Fibroblast of skin of left biceps (primary cell): Measurements from ENCODE around the gene CBR3.
A peak's percentile ranks its signal among the peaks of the same experiment; 100 is the strongest.
"Not testable (repeated sequence)": the region's sequence is repeated elsewhere in the genome, so short reads cannot be mapped to it uniquely, and the experiment has no call there.

Experiments
- DNase-seq, 2 experiments: peaks; one replicate each; pipeline ENCODE4 v3.0.0-alpha.2; 2013; ENCODE audit warnings: low read depth in 2 of 2

Gene CBR3

GRCh38 chr21:36134803-36135390 is at the start of gene CBR3:
TSS of gene CBR3 (plus strand) at chr21:36135079. CDS start at chr21:36135193, 114 bp downstream.
- DNase-seq: no peak

DNA sequence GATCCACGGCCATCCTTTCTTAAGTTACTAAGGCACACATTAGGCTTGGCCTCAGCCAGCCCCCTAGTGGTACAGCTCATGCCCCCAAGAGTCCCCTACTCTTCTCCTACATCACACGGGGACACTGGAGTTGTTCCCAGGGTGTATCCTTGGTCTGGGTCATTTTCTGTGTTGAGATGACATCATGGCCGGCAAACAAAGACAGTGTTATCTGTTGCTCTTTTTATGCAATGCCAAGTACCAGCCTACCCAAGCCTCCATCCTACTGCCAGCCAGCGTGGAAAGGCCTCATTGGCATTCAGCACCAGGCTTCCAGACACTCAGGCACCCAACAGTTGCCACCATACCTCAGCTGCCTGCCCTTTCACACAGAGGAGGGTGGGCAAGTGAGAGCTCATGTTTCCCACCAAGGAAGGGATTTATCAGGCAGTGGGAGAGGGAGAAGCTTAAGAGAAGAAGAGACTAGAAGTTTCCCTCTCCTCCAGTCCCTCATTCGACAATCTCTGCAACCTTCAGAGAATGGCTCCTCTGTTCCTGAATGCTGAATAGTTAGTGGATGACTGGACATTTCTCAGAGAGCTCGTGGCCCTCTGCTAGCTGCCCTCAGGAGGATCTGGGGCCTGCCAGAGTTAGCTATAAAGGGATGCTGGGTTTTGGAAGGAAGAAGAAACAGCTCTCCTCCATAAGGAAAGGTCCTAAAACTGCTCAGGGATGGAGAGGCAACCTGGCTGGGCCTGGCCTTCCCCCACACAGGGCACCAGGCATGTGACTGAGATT is 47.3 kb upstream of the CBR3 start:
- no peak for DNase-seq

- DNase-seq: no peak
These were observed 44.9 kb upstream of the CBR3 start for GRCh38 chr21:36089946-36090345.

- no peak for DNase-seq
These were observed 42.2 kb upstream of the CBR3 start for GRCh38 chr21:36092681-36093080.

DNA sequence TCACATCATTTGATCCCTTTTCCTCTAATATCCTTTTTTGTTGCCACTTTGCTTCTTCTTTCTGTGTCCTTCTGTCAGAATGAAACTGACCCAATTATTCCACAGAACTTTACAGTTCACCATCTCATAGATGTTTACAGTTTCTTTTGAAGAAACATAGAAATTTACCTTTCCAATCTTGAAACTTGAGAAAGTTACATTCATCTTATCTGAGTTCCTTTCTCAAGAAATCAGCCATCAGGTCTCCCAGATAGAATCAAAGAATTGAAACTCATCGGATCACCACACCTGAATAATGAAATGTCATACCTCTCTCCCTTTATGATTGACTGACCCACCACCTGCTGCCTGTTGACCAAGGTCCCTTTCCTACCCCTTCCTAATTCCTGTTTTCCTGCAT is 41.4 kb upstream of the CBR3 start:
- DNase-seq: no peak

DNA sequence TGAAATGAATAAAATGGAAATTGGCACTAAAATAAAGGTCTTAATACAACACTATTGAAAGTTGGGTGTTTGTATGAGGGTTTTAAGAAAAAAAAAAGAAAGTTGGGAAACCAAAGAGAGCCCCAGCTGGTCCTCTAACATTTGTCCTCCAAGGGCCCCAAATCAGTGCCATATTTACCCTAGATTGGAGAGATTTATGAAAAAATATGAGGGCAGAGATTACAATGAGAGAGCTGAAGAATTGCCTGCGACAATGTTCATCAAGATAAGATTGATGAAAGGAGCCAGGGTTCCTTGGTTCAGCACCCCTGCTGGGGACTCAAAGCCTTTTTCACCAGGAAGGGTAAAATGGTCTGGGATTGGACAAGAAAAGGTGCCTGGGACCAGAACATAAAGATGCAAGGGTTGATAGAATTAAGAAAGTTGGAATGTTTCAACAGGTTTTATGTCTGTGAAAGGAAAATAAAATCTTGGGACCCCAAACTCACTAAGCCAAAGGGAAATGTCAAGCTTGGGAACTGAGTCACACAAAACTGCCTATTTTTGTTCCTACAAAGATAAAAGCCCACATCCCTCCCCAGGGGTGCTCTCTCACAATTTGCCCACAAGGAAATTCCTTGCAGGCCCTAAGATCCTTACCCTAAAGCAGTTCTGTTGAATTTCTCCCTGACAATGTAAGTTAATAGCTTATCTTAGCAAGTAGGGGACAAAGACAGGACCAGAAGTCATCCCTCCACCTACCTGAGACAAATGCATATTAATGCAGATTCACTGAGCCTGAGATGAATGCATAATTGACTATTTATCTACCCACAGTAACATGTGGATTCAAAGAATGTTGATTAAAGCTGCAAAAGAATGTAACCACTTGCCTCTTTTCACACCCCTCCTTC is 38.2 kb upstream of the CBR3 start:
- no peak for DNase-seq

DNA sequence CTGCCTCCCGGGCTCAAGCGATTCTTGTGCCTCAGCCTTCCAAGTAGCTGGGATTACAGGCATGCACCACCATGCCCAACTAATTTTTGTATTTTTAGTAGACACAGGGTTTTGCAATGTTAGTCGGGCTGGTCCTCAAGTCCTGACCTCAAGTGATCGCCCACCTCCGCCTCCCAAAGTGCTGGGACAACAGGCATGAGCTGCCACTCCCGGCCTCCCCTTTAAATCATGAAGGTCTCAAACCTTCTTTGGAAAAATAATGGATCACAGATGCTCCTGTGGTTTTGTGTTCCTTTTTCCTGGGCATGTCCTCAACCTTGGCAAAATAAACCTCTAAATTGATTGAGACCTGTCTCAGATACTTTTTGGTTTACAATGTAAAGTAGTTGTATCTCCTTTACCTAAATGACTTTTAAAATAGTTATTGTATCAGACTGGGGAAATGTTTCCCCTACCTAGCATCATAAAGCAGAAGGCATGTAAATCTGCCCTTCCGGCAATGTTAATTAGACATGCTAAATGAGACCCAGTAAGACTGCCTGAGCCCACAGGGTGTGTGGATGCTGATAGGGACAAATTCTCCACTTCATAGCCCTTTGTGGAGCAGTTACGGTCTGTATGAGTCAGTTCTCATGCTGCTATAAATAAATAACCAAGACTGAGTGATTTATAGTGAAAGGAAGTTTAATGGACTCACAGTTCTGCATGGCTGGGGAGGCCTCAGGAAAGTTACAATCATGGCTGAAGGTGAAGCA is 37.3 kb upstream of the CBR3 start:
- no peak for DNase-seq

GRCh38 chr21:36098182-36098532 is 36.7 kb upstream of the CBR3 start:
- DNase-seq: no peak

GRCh38 chr21:36099000-36099399 is 35.9 kb upstream of the CBR3 start:
- no peak for DNase-seq

GRCh38 chr21:36099695-36100211 is 35.1 kb upstream of the CBR3 start:
- DNase-seq: not testable (repeated sequence)

DNA sequence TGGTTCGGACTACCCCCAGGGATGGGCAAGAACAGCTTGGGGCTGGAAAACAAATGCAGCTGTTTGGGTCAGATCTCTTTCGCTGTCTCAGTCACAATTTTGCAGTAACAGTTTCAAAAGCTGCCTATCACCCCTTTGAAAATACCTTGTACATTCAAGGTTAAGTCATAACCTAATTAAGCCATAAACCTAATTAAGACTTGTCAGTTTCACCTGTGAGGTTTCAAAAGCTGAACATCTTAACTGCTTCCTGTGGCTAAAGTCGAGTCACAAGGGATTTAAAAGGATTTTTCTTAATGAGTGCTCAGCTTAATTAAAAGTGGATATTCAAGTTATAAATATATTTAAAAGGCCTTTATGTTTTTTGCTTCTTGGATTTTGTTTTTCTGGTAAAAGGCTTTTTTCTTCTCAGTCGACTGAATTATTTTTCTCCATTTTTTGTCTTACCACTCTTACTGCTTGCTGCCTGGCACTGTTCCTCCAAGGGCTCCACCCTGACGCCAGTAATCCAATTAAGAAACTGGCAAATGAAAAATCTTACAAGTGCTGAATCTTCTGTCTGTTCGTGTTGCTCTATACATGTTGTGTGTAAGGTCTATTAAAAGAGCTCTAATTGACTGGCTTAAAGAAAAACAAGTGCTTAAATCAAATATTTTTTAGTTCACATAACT is 33.8 kb upstream of the CBR3 start:
- DNase-seq: no peak

GRCh38 chr21:36103434-36103833 is 31.4 kb upstream of the CBR3 start:
- no peak for DNase-seq

GRCh38 chr21:36104317-36105300 is 30.3 kb upstream of the CBR3 start:
- peak in 1 of 2 experiments; percentile 9 for DNase-seq

DNA sequence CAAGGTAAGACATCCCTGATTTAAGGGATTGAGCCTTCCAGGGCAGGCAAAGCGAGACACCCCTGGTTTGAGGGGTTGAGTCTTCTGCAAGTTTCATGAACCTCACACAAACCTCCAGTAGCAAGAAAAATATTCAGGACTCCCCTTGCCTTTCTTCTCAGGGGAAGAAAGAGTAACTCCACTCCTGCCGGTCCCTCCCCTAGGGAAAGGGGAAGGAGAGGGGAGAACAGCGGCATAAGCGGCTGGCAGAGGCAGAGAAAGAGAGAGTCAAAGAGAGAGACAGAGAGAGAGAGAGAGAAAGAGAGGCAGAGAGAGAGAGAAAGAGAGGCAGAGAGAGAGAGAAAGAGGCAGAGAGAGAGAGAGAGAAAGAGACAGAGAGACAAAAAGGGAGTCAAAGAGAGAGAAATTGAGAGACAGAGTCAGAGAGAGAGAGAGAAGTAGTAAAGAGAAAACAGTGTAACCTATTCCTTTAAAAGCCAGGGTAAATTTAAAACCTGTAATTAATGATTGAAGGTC is 29.5 kb upstream of the CBR3 start:
- DNase-seq: no peak

- DNase-seq: no peak
These were observed 25.0 kb upstream of the CBR3 start for GRCh38 chr21:36109868-36110267.

DNA sequence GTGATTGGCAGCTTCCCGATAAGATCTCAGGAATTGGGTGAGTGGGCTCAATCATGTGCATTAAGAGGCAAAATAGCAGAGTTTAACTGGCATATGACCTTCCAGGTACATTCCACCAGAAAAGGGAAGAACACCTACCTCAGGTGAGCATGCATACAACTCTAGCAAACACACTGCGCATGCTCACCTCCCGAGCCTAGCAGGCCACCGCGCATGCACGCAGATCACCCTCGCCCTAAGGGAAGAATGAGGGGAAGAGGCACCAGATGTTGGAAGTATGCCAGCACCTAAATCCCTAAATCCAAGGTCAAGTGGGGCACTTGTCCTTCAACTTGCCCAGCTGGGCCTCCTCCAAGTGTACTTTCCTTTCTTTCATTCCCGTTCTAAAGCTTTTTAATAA is 23.6 kb upstream of the CBR3 start:
- no peak for DNase-seq

GRCh38 chr21:36113647-36114428 is 21.0 kb upstream of the CBR3 start:
- DNase-seq: no peak

DNA sequence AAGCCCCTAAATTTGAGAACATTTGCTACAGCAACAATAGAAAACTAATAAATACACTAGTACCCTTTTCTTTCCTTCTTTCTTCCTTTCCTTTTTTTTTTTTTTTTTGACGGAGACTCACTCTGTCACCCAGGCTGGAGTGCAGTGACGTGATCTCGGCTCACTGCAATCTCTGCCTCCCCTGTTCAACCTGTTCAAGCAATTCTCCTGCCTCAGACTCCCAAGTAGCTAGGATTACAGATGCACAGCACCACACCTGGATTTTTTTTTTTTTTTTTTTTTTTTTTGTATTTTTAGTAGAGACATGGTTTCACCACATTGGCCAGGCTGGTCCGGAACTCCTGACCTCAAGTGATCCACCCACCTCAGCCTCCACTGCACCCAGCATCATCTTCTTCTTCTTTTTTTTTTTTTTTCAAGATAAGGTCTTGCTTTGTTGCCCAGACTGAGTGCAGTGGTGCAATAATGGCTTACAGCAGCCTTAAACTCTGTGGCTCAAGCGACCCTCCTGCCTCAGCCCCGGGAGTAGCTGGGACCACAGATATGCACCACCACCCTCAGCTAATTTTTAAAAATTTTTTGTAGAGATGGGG is 19.6 kb upstream of the CBR3 start:
- no peak for DNase-seq
